GM21381 (cell line): ENCODE data around the gene MDC1.
"Not testable (repeated sequence)": the region's sequence is repeated elsewhere in the genome, so short reads cannot be mapped to it uniquely, and the experiment has no call there.

Experiments used
- ATAC-seq: cut with Tn5 transposase; IDR thresholded peaks from one replicate; pipeline ENCODE4 v1.9.1; 2021; ENCODE audit warnings: mild to moderate bottlenecking, moderate library complexity; ENCODE audit not compliant: unreplicated experiment

MDC1 gene

GRCh38 chr6:30724906-30725667 lies 8.0 kb upstream of the MDC1 start:
- no peak for ATAC-seq

GRCh38 chr6:30723843-30724741 lies 7.0 kb upstream of the MDC1 start:
- ATAC-seq: not testable (repeated sequence)

- ATAC-seq: not testable (repeated sequence)
Measured at GRCh38 chr6:30723159-30723842, 6.2 kb upstream of the MDC1 start.

- no peak for ATAC-seq
Measured at GRCh38 chr6:30722280-30723112, 5.4 kb upstream of the MDC1 start.

- ATAC-seq: not testable (repeated sequence)
Measured at GRCh38 chr6:30722025-30722279, 4.9 kb upstream of the MDC1 start.

- ATAC-seq: peak; percentile 33
Measured at GRCh38 chr6:30721198-30722024, 4.3 kb upstream of the MDC1 start.

- ATAC-seq: no peak
Measured at GRCh38 chr6:30720738-30721197, 3.7 kb upstream of the MDC1 start.

- peak; percentile 43 for ATAC-seq
Measured at GRCh38 chr6:30719791-30720737, 3.0 kb upstream of the MDC1 start, which contains the start of gene TUBB. Gene TUBB (plus strand): TSS chr6:30720352. CDS start chr6:30720507, 155 bp downstream.

GRCh38 chr6:30719356-30719755 lies 2.3 kb upstream of the MDC1 start:
- ATAC-seq: no peak

- not testable (repeated sequence) for ATAC-seq
Measured at GRCh38 chr6:30717845-30718720, 1.0 kb upstream of the MDC1 start.

GRCh38 chr6:30716879-30717128 lies 277 bp downstream of the MDC1 start:
- ATAC-seq: no peak

GRCh38 chr6:30714263-30714662 lies 2.8 kb downstream of the MDC1 start:
- ATAC-seq: no peak

GRCh38 chr6:30712441-30712945 lies 4.6 kb downstream of the MDC1 start:
- no peak for ATAC-seq

- no peak for ATAC-seq
Measured at GRCh38 chr6:30711758-30712380, 5.2 kb downstream of the MDC1 start.

GRCh38 chr6:30709101-30709868 lies 7.8 kb downstream of the MDC1 start:
- ATAC-seq: no peak

GRCh38 chr6:30707281-30707850 lies 9.7 kb downstream of the MDC1 start:
- ATAC-seq: no peak
